K562 (cell line): Measurements from ENCODE around the gene GSTM2. TPM values are rescaled to one million over a fixed set of nuclear protein-coding genes. Genes with fewer than 3 reads are reported as not detected.
A peak's percentile ranks its signal among the peaks of the same experiment; 100 is the strongest.

Experiments
- ATAC-seq: fragments of 200-7000 bp; cut with Tn5 transposase; 3 replicates; pipeline ENCODE4 v1.9.1; 2020; ENCODE audit warnings: moderate library complexity
- BruUV-seq: library from RNA; stranded (reverse); fragments of 400-500 nt; replicated peaks from 2 replicates; lab custom pipeline; 2021; lab: Mats Ljungman, UMichigan
- CTCF ChIA-PET: fragments of 300-600 bp; formaldehyde crosslinking; extraction: SDS; loops from one replicate; lab custom pipeline; 2021; ENCODE audit warnings: low intra/inter-chr PET ratio; lab: Yijun Ruan, JAX
- POLR2A ChIA-PET: fragments of 300-600, 350-650 bp; sonication (Branson Sonifier 250); formaldehyde crosslinking; extraction: SDS; loops from one replicate; lab custom pipeline; 2021; ENCODE audit warnings: antibody characterized with exemption, inconsistent platforms; lab: Yijun Ruan, JAX
- DNase-seq, 4 experiments: peaks; one replicate each; pipeline versions ENCODE4 v3.0.0 to v3.0.0-alpha.2; 2011 to 2018; ENCODE audit warnings: low spot score in 3 of 4, mixed read lengths in 3 of 4; ENCODE audit errors: extremely low read depth in 1 of 4
- FAIRE-seq: peaks from 2 replicates; lab custom pipeline; 2011; peaks lifted over from hg19 to GRCh38; lab: Jason Lieb, UNC
- H2AFZ ChIP-seq: 2 replicates; pipeline ENCODE4 v1.6.0; 2011; ENCODE audit warnings: low read depth, low read length, control low read depth, inconsistent platforms
- H3K27ac ChIP-seq: fragments of 200-600 bp; 3 replicates; pipeline ENCODE4 v1.8.0; 2011; ENCODE audit warnings: low read depth, mild to moderate bottlenecking, control low read depth, inconsistent platforms, low read length, moderate library complexity, mixed read lengths; ENCODE audit errors: extremely low read depth
- H3K27me3 ChIP-seq, 2 experiments: fragments of 300-600 bp in 1 of 2; 2 replicates in 1 of 2; 3 replicates in 1 of 2; pipeline versions ENCODE4 v1.6.0 to v1.8.0; 2011; ENCODE audit warnings: inconsistent platforms in 2 of 2, low read length in 2 of 2, mild to moderate bottlenecking in 1 of 2, mixed read lengths in 1 of 2, moderate library complexity in 1 of 2; ENCODE audit not compliant: control insufficient read depth in 2 of 2, insufficient read depth in 2 of 2
- H3K36me3 ChIP-seq: fragments of 300-600 bp; 3 replicates; pipeline ENCODE4 v1.8.0; 2011; ENCODE audit warnings: mild to moderate bottlenecking, low read length, inconsistent platforms; ENCODE audit not compliant: control insufficient read depth, insufficient read depth
- H3K4me1 ChIP-seq, 2 experiments: fragments of 200-600 bp in 1 of 2; replicated peaks in 1 of 2; 2 replicates in 1 of 2; 3 replicates in 1 of 2; pipeline versions ENCODE4 v1.5.1 to v1.8.0; 2011; ENCODE audit warnings: inconsistent platforms in 2 of 2, low read length in 2 of 2, mild to moderate bottlenecking in 1 of 2, mixed read lengths in 1 of 2, moderate library complexity in 1 of 2; ENCODE audit not compliant: control insufficient read depth in 2 of 2, insufficient read depth in 2 of 2
- H3K4me2 ChIP-seq: 2 replicates; pipeline ENCODE4 v1.6.1; 2011; ENCODE audit warnings: low read length, control low read depth, inconsistent platforms, mixed read lengths; ENCODE audit not compliant: insufficient read depth
- H3K4me3 ChIP-seq: fragments of 200-600 bp; sonication (generic), shearing (Covaris generic); 2 replicates; pipeline ENCODE4 v1.5.1; 2016; ENCODE audit warnings: control low read depth, inconsistent platforms
- H3K79me2 ChIP-seq: fragments of 200-600 bp; 3 replicates; pipeline ENCODE4 v1.8.0; 2011; ENCODE audit warnings: low read length, inconsistent platforms; ENCODE audit not compliant: control insufficient read depth, insufficient read depth
- H3K9ac ChIP-seq, 2 experiments: 2 replicates each; pipeline versions ENCODE4 v1.6.0 to v1.6.1; 2011; ENCODE audit warnings: low read depth in 2 of 2, low read length in 2 of 2, control low read depth in 1 of 2, inconsistent platforms in 1 of 2, mild to moderate bottlenecking in 1 of 2, mixed read lengths in 1 of 2; ENCODE audit not compliant: insufficient read depth in 1 of 2
- H3K9me1 ChIP-seq: one replicate; pipeline ENCODE4 v1.6.0; 2011; ENCODE audit warnings: inconsistent platforms, mild to moderate bottlenecking, low read length, moderate library complexity; ENCODE audit not compliant: control insufficient read depth, insufficient read depth
- H3K9me3 ChIP-seq: replicated peaks from 2 replicates; pipeline ENCODE4 v1.5.1; 2011; ENCODE audit warnings: low read depth, low read length, inconsistent platforms; ENCODE audit not compliant: control insufficient read depth, insufficient read depth
- H4K20me1 ChIP-seq: replicated peaks from 2 replicates; pipeline ENCODE4 v1.6.1; 2011; ENCODE audit warnings: low read length, inconsistent platforms, mixed read lengths; ENCODE audit not compliant: control insufficient read depth, insufficient read depth
- CBFA2T2 ChIP-seq: fragments of 450-650 bp; conservative IDR thresholded peaks from 2 replicates; pipeline ENCODE4 v1.6.1; 2017; ENCODE audit warnings: mild to moderate bottlenecking
- CREB3 ChIP-seq: fragments of 450-650 bp; conservative IDR thresholded peaks from 2 replicates; pipeline ENCODE4 v1.6.1; 2016; ENCODE audit warnings: missing genetic modification characterization, low read depth, mild to moderate bottlenecking, missing compliant biosample characterization, moderate library complexity
- HDAC1 ChIP-seq, 2 experiments: fragments of 450-650 bp; IDR thresholded peaks; 2 replicates each; pipeline ENCODE4 v1.6.1; 2016 to 2017; ENCODE audit warnings: inconsistent platforms in 1 of 2, mild to moderate bottlenecking in 1 of 2, moderate library complexity in 1 of 2
- MAZ ChIP-seq, 2 experiments: fragments of 450-650 bp in 1 of 2; sonication (generic) in 1 of 2; formaldehyde crosslinking; IDR thresholded peaks in 1 of 2; conservative IDR thresholded peaks in 1 of 2; 2 replicates each; pipeline versions ENCODE4 v1.4.0 to v1.5.0; 2020; ENCODE audit warnings: mild to moderate bottlenecking in 1 of 2, missing genetic modification reagents in 1 of 2
- OTX1 ChIP-seq: fragments of 450-650 bp; formaldehyde crosslinking; IDR thresholded peaks from 2 replicates; pipeline ENCODE4 v1.4.0; 2022; ENCODE audit warnings: mild to moderate bottlenecking
- RAD21 ChIP-seq, 2 experiments: fragments of 250-450 bp in 1 of 2; fragments of 450-650 bp in 1 of 2; sonication (Bioruptor Pico) in 1 of 2; formaldehyde crosslinking in 1 of 2; IDR thresholded peaks in 1 of 2; conservative IDR thresholded peaks in 1 of 2; 2 replicates each; pipeline versions ENCODE4 v1.4.0 to v1.8.0; 2020 to 2022; ENCODE audit warnings: mild to moderate bottlenecking in 2 of 2, moderate library complexity in 1 of 2
- RCOR1 ChIP-seq, 2 experiments: IDR thresholded peaks; 2 replicates each; pipeline ENCODE4 v1.6.1; 2012; ENCODE audit warnings: low read depth in 2 of 2, low read length in 2 of 2, borderline replicate concordance in 1 of 2, improper control_type of control experiment in 1 of 2
- SMARCE1 ChIP-seq: fragments of 450-650 bp; IDR thresholded peaks from 2 replicates; pipeline ENCODE4 v1.7.1; 2016; ENCODE audit warnings: mild to moderate bottlenecking
- SNRNP70 ChIP-seq: fragments of 200-400 bp; formaldehyde crosslinking; optimal IDR thresholded peaks from 2 replicates; pipeline ENCODE3; 2017; ENCODE audit warnings: low read depth, low read length
- THAP12 ChIP-seq: fragments of 250-450 bp; sonication (Bioruptor Pico); IDR thresholded peaks from 2 replicates; pipeline ENCODE4 v1.9.0; 2021; ENCODE audit warnings: mild to moderate bottlenecking, inconsistent platforms
- ZBTB17 ChIP-seq: fragments of 450-650 bp; formaldehyde crosslinking; IDR thresholded peaks from 2 replicates; pipeline ENCODE4 v1.4.0; 2020; ENCODE audit warnings: mild to moderate bottlenecking
- ZNF436 ChIP-seq: fragments of 250-450, 450-650 bp; sonication (Bioruptor Pico); formaldehyde crosslinking; IDR thresholded peaks from 2 replicates; pipeline ENCODE4 v1.7.0; 2020; ENCODE audit warnings: mild to moderate bottlenecking
- ZNF589 ChIP-seq: fragments of 200-800 bp; sonication (Bioruptor generic); IDR thresholded peaks from 2 replicates; pipeline ENCODE4 v1.6.1; 2016; ENCODE audit warnings: low read depth, missing genetic modification characterization, missing compliant biosample characterization
- ZNF778 ChIP-seq: fragments of 450-650 bp; formaldehyde crosslinking; IDR thresholded peaks from 2 replicates; pipeline ENCODE4 v1.4.0; 2020; ENCODE audit warnings: mild to moderate bottlenecking, moderate library complexity
- WGBS: fragments of 100-300 bp; shearing (Covaris generic); methylation state at CpG from one replicate; pipeline ENCODE4 v1.1.6; 2016; ENCODE audit warnings: low coverage, mixed read lengths; ENCODE audit not compliant: insufficient coverage; ENCODE audit errors: missing lambda C conversion rate; 5-methylcytosine and 5-hydroxymethylcytosine counted together
- in situ Hi-C: fragments of 300-500 bp; cut with MboI; formaldehyde crosslinking; loops from 4 replicates; pipeline ENCODE4 v1.15.0; 2018; ENCODE audit warnings: inconsistent platforms, mixed read lengths
- intact Hi-C: fragments of 100-400 bp; cut with micrococcal nuclease; formaldehyde crosslinking; loops from 2 replicates; pipeline ENCODE4 v1.14.2; 2022
- polyA plus RNA-seq, 8 experiments: library from polyadenylated mRNA; depleted of rRNA in 4 of 8; stranded (reverse) in 5 of 8; unstranded in 3 of 8; fragments of >200 nt; fragmentation: Nextera tagmentation in 2 of 8; fragmentation: Illumina TruSeq in 1 of 8; extraction: Ambion mirVana in 2 of 8; extraction: Trizol in 1 of 8; gene quantifications; 2 replicates each; pipeline versions ENCODE4 v1.2.1 to v1.2.3, GENCODE V29; 2011 to 2014; ENCODE audit warnings: inconsistent platforms in 1 of 8, missing spikeins in 1 of 8
- total RNA-seq, 7 experiments: library from RNA; depleted of rRNA in 6 of 7; stranded (reverse); fragments of >200 nt in 6 of 7; fragmentation: Illumina TruSeq in 2 of 7; extraction: Trizol in 2 of 7; gene quantifications; 2 replicates each; pipeline versions ENCODE4 v1.2.1 to v1.2.3, GENCODE V29; 2011 to 2021; ENCODE audit warnings: low replicate concordance in 1 of 7

GSTM2 gene
- total and polyA plus RNA-seq, 9 of the 15 experiments (the other 6 are each of a cell fraction or from before 2014, with no cell fraction given): 1.6 to 15.1 (median 6.8) TPM

- TF ChIP-seq ZNF778: no peak
Measured at GRCh38 chr1:109639841-109640184, 28.0 kb upstream of the GSTM2 start (continued).

- 3% methylated on average over 5 of the region's 5 CpGs for whole genome bisulfite sequencing
- Histone ChIP-seq H3K4me2 (peak overlapping the region; percentile 64), H4K20me1 (no peaks in the 10 kb centered on the region), H3K9me3 (no peaks in the 10 kb centered on the region), H3K27me3 (no peaks in the 10 kb centered on the region; a peak in 1 of 5 replicates), H3K4me1 (peaks cover 26 to 51% of the 10 kb centered on the region in 2 experiments), H3K36me3 (no peaks in the 10 kb centered on the region), H3K9ac (peak overlapping the region in 1 of 2 experiments; percentile 30; a peak in 1 of 4 replicates), H3K27ac (no peak overlapping the region), H2AFZ (peak overlapping the region; percentile 66), H3K79me2 (no peaks in the 10 kb centered on the region), H3K4me3 (no peak overlapping the region), H3K9me1 (no peaks in the 10 kb centered on the region)
- DNase-seq (peak; percentile 76 to 88 (median 82)), FAIRE-seq (peak; percentile 97), ATAC-seq (peak; percentile 82)
- ChIA-PET CTCF (interaction anchor here (0.6 to 6.9 kb wide), 5 partner anchors 9 to 344 kb away, joined by 3 to 77 read pairs (median 3); partner anchors contain the start of gene AHCYL1), POLR2A (interaction anchor here (0.6 to 6.4 kb wide), 19 partner anchors 10 to 345 kb away, joined by 3 to 44 read pairs (median 4); partner anchors contain the start of genes AHCYL1, GNAI3 and GSTM4)
- no TSS peak for BruUV-seq
- in situ Hi-C loops: loop anchor here (5.0 to 10.0 kb wide), 3 partner anchors 132 to 374 kb away; no protein-coding TSS in a partner anchor
- intact Hi-C loops: loop anchor here (2.0 to 10.0 kb wide), 3 partner anchors 62 to 474 kb away; partner anchors contain the start of genes AHCYL1 and UBL4B
- TF ChIP-seq SNRNP70: no peak
- no peak for TF ChIP-seq THAP12 (CRISPR knock-in tag)
- TF ChIP-seq MAZ (CRISPR knock-in tag; conservative IDR thresholded peaks at IDR 0.05 in 1 of 2, IDR thresholded peaks at IDR 0.05 in 1 of 2): peak in 1 of 2 experiments; percentile 58; a peak in 1 of 4 replicates
- TF ChIP-seq CREB3 (tag): 0 out of 2 replicates have a peak, but pooled peaks have one; percentile 33
- no peak for TF ChIP-seq ZNF436
- TF ChIP-seq OTX1 (CRISPR knock-in tag): peak; percentile 42; the same call in 1 of the 2 replicates
- TF ChIP-seq RAD21 (CRISPR knock-in tag; conservative IDR thresholded peaks at IDR 0.05 in 1 of 2, IDR thresholded peaks at IDR 0.05 in 1 of 2): peak; percentile 59 to 78
- 0 out of 2 replicates have a peak, but pooled peaks have one; percentile 33 for TF ChIP-seq ZNF589 (CRISPR knock-in tag)
- TF ChIP-seq HDAC1 (IDR thresholded peaks at IDR 0.05): no peak
- TF ChIP-seq ZBTB17 (CRISPR knock-in tag): peak; percentile 43; the same call in 1 of the 2 replicates
- peak; percentile 25; the same call in 1 of the 2 replicates for TF ChIP-seq CBFA2T2
- TF ChIP-seq RCOR1 (IDR thresholded peaks at IDR 0.05; ENCODE audit: borderline replicate concordance in 1 of 2, low read depth in 2 of 2, low read length in 2 of 2): peak in 1 of 2 experiments; percentile 46; a peak in 1 of 4 replicates
- peak; percentile 56; the same call in 1 of the 2 replicates for TF ChIP-seq SMARCE1
Measured at GRCh38 chr1:109640285-109640865, 27.5 kb upstream of the GSTM2 start.
